ENCODE data around the gene ADGRF5.

The ADGRF5 gene

GRCh38 chr6:46921731-46922130 is at the start of gene ADGRF5:
ADGRF5 (minus strand) TSS chr6:46921938; CDS start chr6:46906762, 15,176 bp downstream.
- no peak for DNase-seq

- peak; percentile 25 for DNase-seq
Measured at GRCh38 chr6:46969206-46969605, 47.5 kb upstream of the ADGRF5 start.

- DNase-seq, result no peak
Measured at GRCh38 chr6:46967826-46968349, 46.1 kb upstream of the ADGRF5 start.

GRCh38 chr6:46964716-46965519 is 43.2 kb upstream of the ADGRF5 start:
- DNase-seq, result peak; percentile 10

GRCh38 chr6:46963626-46964025 is 41.9 kb upstream of the ADGRF5 start:
- DNase-seq, result peak; percentile 66

- DNase-seq, result no peak
Measured at GRCh38 chr6:46963039-46963438, 41.3 kb upstream of the ADGRF5 start.

GRCh38 chr6:46961711-46962110 is 40.0 kb upstream of the ADGRF5 start:
- DNase-seq, result no peak

- no peak for DNase-seq
Measured at GRCh38 chr6:46961232-46961631, 39.5 kb upstream of the ADGRF5 start.

GRCh38 chr6:46959419-46959818 is 37.7 kb upstream of the ADGRF5 start:
- no peak for DNase-seq

- no peak for DNase-seq
Measured at GRCh38 chr6:46956409-46956808, 34.7 kb upstream of the ADGRF5 start.

- peak; percentile 17 for DNase-seq
Measured at GRCh38 chr6:46954837-46955451, 33.2 kb upstream of the ADGRF5 start.

GRCh38 chr6:46953921-46954320 is 32.2 kb upstream of the ADGRF5 start:
- no peak for DNase-seq

GRCh38 chr6:46949632-46950280 is 28.0 kb upstream of the ADGRF5 start:
- no peak for DNase-seq

- no peak for DNase-seq
Measured at GRCh38 chr6:46948699-46949098, 27.0 kb upstream of the ADGRF5 start.

GRCh38 chr6:46947497-46947896 is 25.8 kb upstream of the ADGRF5 start:
- DNase-seq, result no peak

GRCh38 chr6:46940433-46941226 is 18.9 kb upstream of the ADGRF5 start:
- DNase-seq, result no peak

GRCh38 chr6:46937642-46938041 is 15.9 kb upstream of the ADGRF5 start:
- DNase-seq, result no peak

GRCh38 chr6:46935687-46936086 is 13.9 kb upstream of the ADGRF5 start:
- DNase-seq, result no peak

GRCh38 chr6:46933751-46934150 is 12.0 kb upstream of the ADGRF5 start:
- no peak for DNase-seq

- peak; percentile 55 for DNase-seq
Measured at GRCh38 chr6:46932526-46933319, 11.0 kb upstream of the ADGRF5 start.

- no peak for DNase-seq
Measured at GRCh38 chr6:46931416-46931815, 9.7 kb upstream of the ADGRF5 start.

GRCh38 chr6:46930331-46930730 is 8.6 kb upstream of the ADGRF5 start:
- no peak for DNase-seq

All from EL (cell line).